ENCODE data around the gene ADH1C.
"Not testable (repeated sequence)": the region's sequence is repeated elsewhere in the genome, so short reads cannot be mapped to it uniquely, and the experiment has no call there.

ADH1C gene

GRCh38 chr4:99352602-99353537, at the start of gene ADH1C:
Gene ADH1C, minus strand, starts transcription at chr4:99352746. Its CDS starts 71 bp downstream, at chr4:99352675.
- DNase-seq: no peak

- no peak for DNase-seq
These were observed 48.3 kb upstream of the ADH1C start for GRCh38 chr4:99400831-99401230.

- DNase-seq: no peak
These were observed 46.5 kb upstream of the ADH1C start for GRCh38 chr4:99399017-99399416.

- no peak for DNase-seq
These were observed 43.2 kb upstream of the ADH1C start for GRCh38 chr4:99395595-99396364.

GRCh38 chr4:99394896-99395295, 42.4 kb upstream of the ADH1C start:
- DNase-seq: no peak

GRCh38 chr4:99390055-99390454, 37.5 kb upstream of the ADH1C start:
- DNase-seq: no peak

GRCh38 chr4:99389606-99390005, 37.1 kb upstream of the ADH1C start:
- DNase-seq: no peak

- no peak for DNase-seq
These were observed 31.4 kb upstream of the ADH1C start for GRCh38 chr4:99383833-99384392.

- no peak for DNase-seq
These were observed 30.9 kb upstream of the ADH1C start for GRCh38 chr4:99383399-99383798.

- DNase-seq: no peak
These were observed 30.3 kb upstream of the ADH1C start for GRCh38 chr4:99382745-99383360.

- DNase-seq: no peak
These were observed 29.1 kb upstream of the ADH1C start for GRCh38 chr4:99381588-99382175.

- no peak for DNase-seq
These were observed 27.0 kb upstream of the ADH1C start for GRCh38 chr4:99379571-99379970.

- DNase-seq: no peak
These were observed 26.3 kb upstream of the ADH1C start for GRCh38 chr4:99378876-99379275.

- not testable (repeated sequence) for DNase-seq
These were observed 24.8 kb upstream of the ADH1C start for GRCh38 chr4:99377341-99377740.

- DNase-seq: not testable (repeated sequence)
These were observed 19.9 kb upstream of the ADH1C start for GRCh38 chr4:99372464-99372863.

GRCh38 chr4:99367817-99368216, 15.3 kb upstream of the ADH1C start:
- DNase-seq: not testable (repeated sequence)

- DNase-seq: no peak
These were observed 13.9 kb upstream of the ADH1C start for GRCh38 chr4:99366491-99366890.

GRCh38 chr4:99362768-99363167, 10.2 kb upstream of the ADH1C start:
- DNase-seq: no peak

- no peak for DNase-seq
These were observed 9.3 kb upstream of the ADH1C start for GRCh38 chr4:99361899-99362275.

GRCh38 chr4:99361268-99361898, 8.8 kb upstream of the ADH1C start:
- DNase-seq: no peak

- no peak for DNase-seq
These were observed 7.1 kb upstream of the ADH1C start for GRCh38 chr4:99359480-99360204.

- DNase-seq: no peak
These were observed 5.4 kb upstream of the ADH1C start for GRCh38 chr4:99357948-99358347.
